Body of pancreas (tissue), 4 donors: ENCODE results near the gene RECQL5. TPM values are rescaled to one million over a fixed set of nuclear protein-coding genes. Genes with fewer than 3 reads are reported as not detected.
A peak's percentile ranks its signal among the peaks of the same experiment; 100 is the strongest.

ENCODE experiments used
- ATAC-seq: fragments of 150-250 bp; one replicate; pipeline ENCODE4 v1.9.1; 2016
- DNase-seq, 4 donors: peaks; one replicate each; pipeline ENCODE4 v3.0.0-alpha.2; 2019
- H3K27ac ChIP-seq, 4 donors: fragments of 200-600 bp; sonication (generic); 1 replicate in 3 of 4; 2 replicates in 1 of 4; pipeline versions ENCODE4 v1.5.1 to v1.6.1; 2016 to 2019; ENCODE audit warnings: mild to moderate bottlenecking in 1 of 4, mixed read lengths in 1 of 4, moderate library complexity in 1 of 4
- H3K27me3 ChIP-seq, 2 donors: fragments of 200-600 bp; sonication (generic); one replicate each; pipeline ENCODE4 v1.6.0; 2016; ENCODE audit warnings: mild to moderate bottlenecking in 1 of 2
- H3K36me3 ChIP-seq, 2 donors: fragments of 200-600 bp; sonication (generic); replicated peaks in 1 of 2; 2 replicates each; pipeline ENCODE4 v1.5.1; 2016; ENCODE audit warnings: low read depth in 2 of 2; ENCODE audit not compliant: insufficient read depth in 1 of 2
- H3K4me1 ChIP-seq: fragments of 200-600 bp; sonication (generic); one replicate; pipeline ENCODE4 v1.6.0; 2016
- H3K4me3 ChIP-seq, 2 donors: fragments of 200-600 bp; sonication (generic); 1 replicate in 1 of 2; 2 replicates in 1 of 2; pipeline ENCODE4 v1.5.1; 2016 to 2019
- H3K9me3 ChIP-seq, 3 donors: fragments of 200-600 bp; sonication (generic); 1 replicate in 2 of 3; 2 replicates in 1 of 3; pipeline ENCODE4 v1.5.1; 2016
- POLR2A ChIP-seq, 3 donors: fragments of 450-650 bp; IDR thresholded peaks; one replicate each; pipeline ENCODE4 v1.6.1; 2016; ENCODE audit warnings: antibody characterized with exemption in 3 of 3, mild to moderate bottlenecking in 2 of 3
- WGBS, 2 donors: methylation state at CpG; one replicate each; pipeline ENCODE4 v1.1.5; 2017; 5-methylcytosine and 5-hydroxymethylcytosine counted together
- intact Hi-C: fragments of 100-400 bp; cut with DNase I; formaldehyde crosslinking; loops from one replicate; pipeline ENCODE4 v1.15.1; 2023
- total RNA-seq, 2 donors: library from RNA; depleted of rRNA; stranded (reverse); fragments of >200 nt; gene quantifications; one replicate each; pipeline ENCODE4 v1.1.0, GENCODE V29; 2016
- TF ChIP-seq, protein P1 (sequence below), 7 experiments: fragments of 450-650 bp in 4 of 7; fragments of 200-600 bp in 3 of 7; sonication (generic) in 3 of 7; IDR thresholded peaks; one replicate each; pipeline ENCODE4 v1.5.1; 2016 to 2019; ENCODE audit warnings: antibody characterized with exemption in 7 of 7

Gene RECQL5
- total RNA-seq, 2 donors from 2014 or later: 8.6 to 38.6 TPM

DNA sequence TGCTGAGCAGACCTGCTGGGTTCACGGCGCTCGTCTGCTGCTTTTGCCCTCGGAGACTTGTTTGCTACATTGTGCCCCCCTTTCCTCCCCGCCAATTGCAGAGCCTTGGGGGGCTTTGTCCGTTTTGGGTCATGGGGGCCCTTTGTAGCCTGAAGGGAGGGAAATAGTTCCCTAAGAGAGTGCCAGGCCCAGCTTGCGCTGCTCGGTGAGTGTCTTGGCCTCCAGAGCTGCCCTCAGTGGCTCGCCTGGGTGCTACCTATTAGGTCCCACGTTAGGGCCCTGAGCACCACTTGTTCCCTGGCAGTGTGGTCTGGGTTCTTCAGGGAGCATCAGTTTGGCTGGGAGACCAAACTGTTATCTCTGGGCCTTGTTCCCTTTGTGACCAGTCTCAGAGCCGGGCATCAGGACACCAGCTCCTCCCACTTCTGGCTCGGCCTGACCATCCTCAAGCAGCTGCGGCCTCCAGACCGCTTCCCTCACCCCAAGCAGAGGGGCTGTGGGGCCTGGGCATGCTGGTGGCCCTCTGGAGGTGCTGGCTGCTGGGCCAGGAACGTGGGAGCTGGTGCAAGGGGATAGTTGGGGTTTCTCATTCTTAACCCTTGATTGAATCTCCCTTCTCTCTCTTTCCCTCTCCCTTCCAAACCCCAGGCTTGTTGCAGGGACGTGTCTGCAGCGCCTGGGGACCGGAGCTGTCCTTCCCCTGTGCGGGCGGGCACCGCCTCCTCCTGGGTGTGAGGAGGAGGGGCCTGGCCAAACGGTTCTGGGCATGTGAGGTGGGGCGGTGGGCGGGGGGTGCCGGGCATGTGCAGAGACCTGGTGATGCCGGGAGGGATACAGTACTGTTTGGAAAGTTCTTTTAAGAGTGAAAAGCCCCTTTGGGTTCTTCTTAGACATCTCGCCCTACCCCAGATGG lies 38.3 kb upstream of the RECQL5 start:
- Histone ChIP-seq H3K36me3 (peaks cover 23 to 36% of the 10 kb centered on the region in 2 donors), H3K9me3 (no peaks in the 10 kb centered on the region), H3K4me1 (peaks cover 13% of the 10 kb centered on the region), H3K4me3 (no peak overlapping the region), H3K27me3 (no peaks in the 10 kb centered on the region), H3K27ac (no peak overlapping the region)
- 87 to 89% methylated on average over 15 to 26 of the region's 27 CpGs for WGBS, 2 donors
- intact Hi-C loops: no loop called here
- no peak for DNase-seq
- TF ChIP-seq, protein P1, sequence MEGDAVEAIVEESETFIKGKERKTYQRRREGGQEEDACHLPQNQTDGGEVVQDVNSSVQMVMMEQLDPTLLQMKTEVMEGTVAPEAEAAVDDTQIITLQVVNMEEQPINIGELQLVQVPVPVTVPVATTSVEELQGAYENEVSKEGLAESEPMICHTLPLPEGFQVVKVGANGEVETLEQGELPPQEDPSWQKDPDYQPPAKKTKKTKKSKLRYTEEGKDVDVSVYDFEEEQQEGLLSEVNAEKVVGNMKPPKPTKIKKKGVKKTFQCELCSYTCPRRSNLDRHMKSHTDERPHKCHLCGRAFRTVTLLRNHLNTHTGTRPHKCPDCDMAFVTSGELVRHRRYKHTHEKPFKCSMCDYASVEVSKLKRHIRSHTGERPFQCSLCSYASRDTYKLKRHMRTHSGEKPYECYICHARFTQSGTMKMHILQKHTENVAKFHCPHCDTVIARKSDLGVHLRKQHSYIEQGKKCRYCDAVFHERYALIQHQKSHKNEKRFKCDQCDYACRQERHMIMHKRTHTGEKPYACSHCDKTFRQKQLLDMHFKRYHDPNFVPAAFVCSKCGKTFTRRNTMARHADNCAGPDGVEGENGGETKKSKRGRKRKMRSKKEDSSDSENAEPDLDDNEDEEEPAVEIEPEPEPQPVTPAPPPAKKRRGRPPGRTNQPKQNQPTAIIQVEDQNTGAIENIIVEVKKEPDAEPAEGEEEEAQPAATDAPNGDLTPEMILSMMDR (IDR thresholded peaks at IDR 0.05): no peak
- TF ChIP-seq POLR2A (IDR thresholded peaks at IDR 0.05): no peak
- ATAC-seq: no peak

DNA sequence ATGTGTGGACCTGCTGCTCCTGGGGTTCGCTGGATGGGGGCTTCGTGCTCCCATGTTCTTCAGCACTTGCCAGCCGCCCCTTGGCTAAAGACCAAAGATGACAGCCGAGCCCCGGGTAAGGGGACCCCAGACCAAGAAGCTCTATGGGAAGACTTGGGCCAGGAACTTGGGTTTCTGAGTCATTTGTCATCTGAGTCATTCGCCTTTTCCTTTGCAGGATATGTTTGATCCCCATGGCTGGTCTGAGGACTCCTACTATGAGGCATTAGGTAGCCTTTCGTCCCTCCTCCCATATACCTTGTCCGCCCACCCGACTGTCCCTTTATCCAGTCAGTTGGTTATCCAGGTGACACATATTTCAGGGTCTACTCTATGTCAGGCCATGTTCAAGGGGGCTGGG lies 36.6 kb upstream of the RECQL5 start:
- H3K36me3 ChIP-seq: peaks cover 23 to 36% of the 10 kb centered on the region in 2 donors

DNA sequence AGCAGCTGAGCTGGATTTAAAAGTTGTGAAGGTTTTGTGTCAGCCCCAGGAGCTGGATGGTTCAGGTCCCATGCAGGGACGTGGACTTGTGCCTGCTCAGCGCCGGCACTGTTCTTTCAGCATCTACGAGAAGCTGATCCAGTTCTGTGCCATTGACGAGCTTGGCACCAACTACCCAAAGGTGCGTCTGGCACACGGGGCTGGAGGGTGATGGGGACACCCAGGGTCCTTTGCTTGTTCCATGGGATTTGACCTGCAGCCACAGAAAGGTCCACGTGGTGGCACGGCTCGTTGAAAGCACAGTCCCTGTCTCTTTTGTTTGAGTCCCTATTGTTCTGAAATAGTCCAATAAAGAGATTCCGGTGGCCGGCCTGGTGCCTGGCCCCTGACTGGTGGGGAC lies 36.2 kb upstream of the RECQL5 start:
- intact Hi-C loops: no loop called here
- H3K27me3 ChIP-seq: no peaks in the 10 kb centered on the region
- no peak for ATAC-seq
- 92 to 97% methylated on average over 10 to 12 of the region's 12 CpGs for WGBS, 2 donors
- TF ChIP-seq POLR2A (IDR thresholded peaks at IDR 0.05): no peak
- TF ChIP-seq, protein P1 (IDR thresholded peaks at IDR 0.05): no peak
- peaks cover 33% of the 10 kb centered on the region for H3K4me1 ChIP-seq
- H3K27ac ChIP-seq: no peak overlapping the region
- no peaks in the 10 kb centered on the region for H3K9me3 ChIP-seq
- H3K4me3 ChIP-seq: no peak overlapping the region
- H3K36me3 ChIP-seq: peaks cover 23 to 35% of the 10 kb centered on the region in 2 donors
- no peak for DNase-seq

More for the DNA sequence above, 36.6 kb upstream of the RECQL5 start:
- ATAC-seq (no peak), DNase-seq (no peak)
- intact Hi-C loops: no loop called here
- WGBS, 2 donors: 87 to 96% methylated on average over 8 of the region's 9 CpGs
- Histone ChIP-seq H3K4me1 (peaks cover 29% of the 10 kb centered on the region), H3K4me3 (no peak overlapping the region), H3K9me3 (no peaks in the 10 kb centered on the region), H3K27me3 (no peaks in the 10 kb centered on the region), H3K27ac (no peak overlapping the region)
- TF ChIP-seq, protein P1 (IDR thresholded peaks at IDR 0.05): no peak
- no peak for TF ChIP-seq POLR2A (IDR thresholded peaks at IDR 0.05)

DNA sequence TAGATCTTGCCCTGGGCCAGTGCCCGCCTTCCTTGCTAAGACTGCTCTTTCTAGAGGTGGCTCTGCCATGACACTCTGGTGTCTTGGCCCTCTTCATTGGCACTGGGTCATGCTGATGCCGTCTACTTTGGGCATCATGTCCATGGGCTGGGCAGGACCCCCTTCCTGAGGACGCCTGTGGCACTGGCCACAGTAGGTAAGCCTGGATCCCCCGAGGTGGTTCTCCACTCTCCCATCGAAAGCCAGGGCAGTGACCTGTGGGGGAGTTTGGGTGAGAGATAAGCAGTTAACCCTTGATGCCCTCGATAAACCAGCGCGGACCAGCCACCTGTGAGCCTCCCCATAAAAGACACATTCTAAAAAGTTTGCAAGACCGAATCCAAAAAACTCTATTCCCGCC lies 34.3 kb upstream of the RECQL5 start:
- 79 to 82% methylated on average over 10 of the region's 10 CpGs for WGBS, 2 donors
- Histone ChIP-seq H3K4me3 (no peak overlapping the region), H3K36me3 (peaks cover 18 to 27% of the 10 kb centered on the region in 2 donors), H3K4me1 (peaks cover 52% of the 10 kb centered on the region), H3K27me3 (no peaks in the 10 kb centered on the region), H3K27ac (peak overlapping the region in 2 of 4 donors; percentile 88 to 91), H3K9me3 (no peaks in the 10 kb centered on the region)
- DNase-seq (no peak), ATAC-seq (no peak)
- TF ChIP-seq, protein P1 (IDR thresholded peaks at IDR 0.05): no peak
- TF ChIP-seq POLR2A (IDR thresholded peaks at IDR 0.05): no peak
- intact Hi-C loops: no loop called here
